ENCODE measurements around the gene BICD1. TPM values are rescaled to one million over a fixed set of nuclear protein-coding genes. Genes with fewer than 3 reads are reported as not detected.
A peak's percentile ranks its signal among the peaks of the same experiment; 100 is the strongest.

BICD1 gene
- total and polyA plus RNA-seq, 2 experiments from 2014 or later, result 59.3 to 83.6 TPM

DNA sequence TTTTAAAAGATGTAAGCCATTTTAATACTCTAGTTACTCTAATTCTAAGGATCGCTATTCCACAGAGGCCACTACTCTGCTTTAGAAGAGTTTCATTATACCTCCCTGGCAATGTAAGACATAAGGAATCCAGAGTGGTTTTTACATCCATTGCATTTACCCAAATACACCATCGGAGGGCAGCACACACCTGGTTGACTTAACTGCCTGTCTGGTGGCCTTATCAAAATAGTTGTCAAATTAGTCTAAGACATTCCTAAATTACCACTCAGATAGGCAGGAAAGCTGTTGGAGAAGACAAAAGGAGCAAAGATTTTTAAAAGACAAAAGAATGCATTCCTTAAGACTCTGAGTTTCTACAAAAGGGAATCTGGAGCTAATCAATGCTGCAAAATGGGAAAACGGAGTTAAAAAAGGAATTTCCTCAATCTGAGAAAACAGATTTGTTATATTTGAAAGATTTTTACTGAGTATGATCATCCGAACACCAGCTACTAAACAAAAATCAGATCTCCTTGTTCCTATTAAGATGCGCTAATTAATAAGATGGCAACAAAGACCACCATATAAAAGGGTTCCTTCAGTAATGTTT is 258.9 kb downstream of the BICD1 start:
- peak; percentile 69 for ATAC-seq
- peaks cover 31% of the 10 kb centered on the region for H3K4me1 Mint-ChIP-seq
- Histone ChIP-seq H3K4me1 (ENCODE audit: insufficient read depth) (peaks cover 18% of the 10 kb centered on the region), H3K4me3 (no peak overlapping the region), H3K27me3 (ENCODE audit: insufficient read depth) (no peaks in the 10 kb centered on the region), H3K27ac (ENCODE audit: low read depth) (no peak overlapping the region), H3K36me3 (ENCODE audit: insufficient read depth) (no peaks in the 10 kb centered on the region), H3K4me2 (no peak overlapping the region), H3F3A (replicated peaks; ENCODE audit: low read depth) (no peaks in the 10 kb centered on the region), H4K20me1 (replicated peaks; ENCODE audit: insufficient read depth) (no peaks in the 10 kb centered on the region), H3K9me2 (ENCODE audit: insufficient read depth) (no peaks in the 10 kb centered on the region), H2AFZ (no peak overlapping the region), H3K79me2 (replicated peaks; ENCODE audit: insufficient read depth) (no peaks in the 10 kb centered on the region)
- H3K4me3 Mint-ChIP-seq, result no peak overlapping the region
- H3K36me3 Mint-ChIP-seq (ENCODE audit: low read depth), result no peaks in the 10 kb centered on the region; the same call in 1 of the 3 replicates
- TF ChIP-seq EZH2phosphoT487 (IDR thresholded peaks at IDR 0.05; ENCODE audit: unreplicated experiment), result no peak
- TF ChIP-seq, protein P1, sequence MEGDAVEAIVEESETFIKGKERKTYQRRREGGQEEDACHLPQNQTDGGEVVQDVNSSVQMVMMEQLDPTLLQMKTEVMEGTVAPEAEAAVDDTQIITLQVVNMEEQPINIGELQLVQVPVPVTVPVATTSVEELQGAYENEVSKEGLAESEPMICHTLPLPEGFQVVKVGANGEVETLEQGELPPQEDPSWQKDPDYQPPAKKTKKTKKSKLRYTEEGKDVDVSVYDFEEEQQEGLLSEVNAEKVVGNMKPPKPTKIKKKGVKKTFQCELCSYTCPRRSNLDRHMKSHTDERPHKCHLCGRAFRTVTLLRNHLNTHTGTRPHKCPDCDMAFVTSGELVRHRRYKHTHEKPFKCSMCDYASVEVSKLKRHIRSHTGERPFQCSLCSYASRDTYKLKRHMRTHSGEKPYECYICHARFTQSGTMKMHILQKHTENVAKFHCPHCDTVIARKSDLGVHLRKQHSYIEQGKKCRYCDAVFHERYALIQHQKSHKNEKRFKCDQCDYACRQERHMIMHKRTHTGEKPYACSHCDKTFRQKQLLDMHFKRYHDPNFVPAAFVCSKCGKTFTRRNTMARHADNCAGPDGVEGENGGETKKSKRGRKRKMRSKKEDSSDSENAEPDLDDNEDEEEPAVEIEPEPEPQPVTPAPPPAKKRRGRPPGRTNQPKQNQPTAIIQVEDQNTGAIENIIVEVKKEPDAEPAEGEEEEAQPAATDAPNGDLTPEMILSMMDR (conservative IDR thresholded peaks at IDR 0.05; ENCODE audit: low read depth in 2 of 2), result peak; percentile 93 to 98
- DNase-seq (ENCODE audit: low spot score), result peak; percentile 86
- peaks cover 2% of the 10 kb centered on the region for H3K27me3 Mint-ChIP-seq (ENCODE audit: insufficient read depth, low read depth, poor library complexity)
- H3K27ac Mint-ChIP-seq, result peak overlapping the region; percentile 2; the same call in 1 of the 2 replicates
- no peaks in the 10 kb centered on the region for H3K9me3 Mint-ChIP-seq

DNA sequence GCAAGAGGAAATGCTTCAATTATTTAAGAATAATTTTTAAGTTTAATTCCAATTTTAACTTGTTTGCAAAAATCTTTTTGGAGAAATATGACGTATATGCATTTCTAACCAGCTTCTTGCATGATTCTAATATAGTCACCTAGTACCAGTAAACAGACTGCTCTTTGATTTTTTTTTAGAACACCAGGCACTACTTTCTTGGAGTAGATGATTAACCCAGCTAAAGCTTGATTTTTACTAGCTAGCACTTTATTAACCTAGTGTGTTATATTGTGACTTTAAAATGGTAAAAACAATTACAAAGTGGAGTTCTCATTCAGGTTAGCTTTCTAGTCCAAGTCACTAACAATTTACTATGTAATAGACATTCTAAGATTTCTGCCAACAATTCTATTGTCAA is 260.1 kb downstream of the BICD1 start:
- H3K27ac Mint-ChIP-seq, result no peak overlapping the region
- H3K4me2 ChIP-seq, result no peak overlapping the region
- ATAC-seq (no peak), DNase-seq (ENCODE audit: low spot score) (no peak)
- H3K4me3 ChIP-seq, result no peak overlapping the region
- H3K27me3 Mint-ChIP-seq (ENCODE audit: insufficient read depth, low read depth, poor library complexity), result no peaks in the 10 kb centered on the region
- H2AFZ ChIP-seq, result no peak overlapping the region
- H3K4me1 ChIP-seq (ENCODE audit: insufficient read depth), result peaks cover 18% of the 10 kb centered on the region
- H3K9me2 ChIP-seq (ENCODE audit: insufficient read depth), result no peaks in the 10 kb centered on the region
- H3K27ac ChIP-seq (ENCODE audit: low read depth), result no peak overlapping the region
- H4K20me1 ChIP-seq (replicated peaks; ENCODE audit: insufficient read depth), result no peaks in the 10 kb centered on the region
- H3K79me2 ChIP-seq (replicated peaks; ENCODE audit: insufficient read depth), result no peaks in the 10 kb centered on the region
- no peaks in the 10 kb centered on the region for H3K36me3 Mint-ChIP-seq (ENCODE audit: low read depth)
- no peaks in the 10 kb centered on the region for H3K36me3 ChIP-seq (ENCODE audit: insufficient read depth)
- H3K4me3 Mint-ChIP-seq, result no peak overlapping the region
- H3K4me1 Mint-ChIP-seq, result peaks cover 31% of the 10 kb centered on the region
- H3F3A ChIP-seq (replicated peaks; ENCODE audit: low read depth), result 0 out of 2 replicates have a peak, but pooled peaks cover 3% of the 10 kb centered on the region
- H3K27me3 ChIP-seq (ENCODE audit: insufficient read depth), result no peaks in the 10 kb centered on the region
- H3K9me3 Mint-ChIP-seq, result no peaks in the 10 kb centered on the region
- TF ChIP-seq JUNB (IDR thresholded peaks at IDR 0.05; ENCODE audit: unreplicated experiment) (no peak), EZH2 (IDR thresholded peaks at IDR 0.05; ENCODE audit: low read depth, unreplicated experiment) (no peak), CREB1 (CRISPR knock-in tag; IDR thresholded peaks at IDR 0.05; ENCODE audit: low read depth) (no peak), POLR2AphosphoS5 (IDR thresholded peaks at IDR 0.05; ENCODE audit: low read depth) (no peak), ZNF114 (CRISPR knock-in tag; IDR thresholded peaks at IDR 0.05) (no peak), EZH2phosphoT487 (IDR thresholded peaks at IDR 0.05; ENCODE audit: unreplicated experiment) (no peak)
- TF ChIP-seq, protein P1 (conservative IDR thresholded peaks at IDR 0.05; ENCODE audit: low read depth in 2 of 2), result no peak
- TF ChIP-seq, protein P2, sequence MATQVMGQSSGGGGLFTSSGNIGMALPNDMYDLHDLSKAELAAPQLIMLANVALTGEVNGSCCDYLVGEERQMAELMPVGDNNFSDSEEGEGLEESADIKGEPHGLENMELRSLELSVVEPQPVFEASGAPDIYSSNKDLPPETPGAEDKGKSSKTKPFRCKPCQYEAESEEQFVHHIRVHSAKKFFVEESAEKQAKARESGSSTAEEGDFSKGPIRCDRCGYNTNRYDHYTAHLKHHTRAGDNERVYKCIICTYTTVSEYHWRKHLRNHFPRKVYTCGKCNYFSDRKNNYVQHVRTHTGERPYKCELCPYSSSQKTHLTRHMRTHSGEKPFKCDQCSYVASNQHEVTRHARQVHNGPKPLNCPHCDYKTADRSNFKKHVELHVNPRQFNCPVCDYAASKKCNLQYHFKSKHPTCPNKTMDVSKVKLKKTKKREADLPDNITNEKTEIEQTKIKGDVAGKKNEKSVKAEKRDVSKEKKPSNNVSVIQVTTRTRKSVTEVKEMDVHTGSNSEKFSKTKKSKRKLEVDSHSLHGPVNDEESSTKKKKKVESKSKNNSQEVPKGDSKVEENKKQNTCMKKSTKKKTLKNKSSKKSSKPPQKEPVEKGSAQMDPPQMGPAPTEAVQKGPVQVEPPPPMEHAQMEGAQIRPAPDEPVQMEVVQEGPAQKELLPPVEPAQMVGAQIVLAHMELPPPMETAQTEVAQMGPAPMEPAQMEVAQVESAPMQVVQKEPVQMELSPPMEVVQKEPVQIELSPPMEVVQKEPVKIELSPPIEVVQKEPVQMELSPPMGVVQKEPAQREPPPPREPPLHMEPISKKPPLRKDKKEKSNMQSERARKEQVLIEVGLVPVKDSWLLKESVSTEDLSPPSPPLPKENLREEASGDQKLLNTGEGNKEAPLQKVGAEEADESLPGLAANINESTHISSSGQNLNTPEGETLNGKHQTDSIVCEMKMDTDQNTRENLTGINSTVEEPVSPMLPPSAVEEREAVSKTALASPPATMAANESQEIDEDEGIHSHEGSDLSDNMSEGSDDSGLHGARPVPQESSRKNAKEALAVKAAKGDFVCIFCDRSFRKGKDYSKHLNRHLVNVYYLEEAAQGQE (IDR thresholded peaks at IDR 0.05; ENCODE audit: unreplicated experiment), result no peak
